GM19035 (cell line): ENCODE data around the gene MAPKAPK2.

Source experiments
- ATAC-seq: cut with Tn5 transposase; IDR thresholded peaks from one replicate; pipeline ENCODE4 v1.9.1; 2021; ENCODE audit not compliant: unreplicated experiment

The MAPKAPK2 gene

DNA sequence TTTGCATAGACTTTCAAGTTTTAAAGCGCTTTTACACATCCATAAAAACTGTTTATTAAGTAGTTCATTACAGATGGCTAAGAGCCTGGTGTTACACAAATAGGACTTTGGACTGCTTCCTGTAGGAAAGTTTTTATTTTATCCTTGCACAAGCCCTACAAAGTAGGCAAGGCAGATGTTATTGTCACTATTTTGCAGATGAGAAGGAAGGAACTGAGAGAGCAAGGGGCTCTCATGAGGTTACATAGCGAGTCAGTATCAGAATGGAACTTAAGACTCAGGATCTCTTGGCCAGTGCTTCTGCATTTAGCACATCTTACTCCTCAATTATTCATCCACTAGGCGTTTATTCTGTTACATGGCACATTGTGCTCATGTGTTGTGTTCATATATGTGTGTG lies 2.6 kb upstream of the MAPKAPK2 start:
- ATAC-seq = no peak

DNA sequence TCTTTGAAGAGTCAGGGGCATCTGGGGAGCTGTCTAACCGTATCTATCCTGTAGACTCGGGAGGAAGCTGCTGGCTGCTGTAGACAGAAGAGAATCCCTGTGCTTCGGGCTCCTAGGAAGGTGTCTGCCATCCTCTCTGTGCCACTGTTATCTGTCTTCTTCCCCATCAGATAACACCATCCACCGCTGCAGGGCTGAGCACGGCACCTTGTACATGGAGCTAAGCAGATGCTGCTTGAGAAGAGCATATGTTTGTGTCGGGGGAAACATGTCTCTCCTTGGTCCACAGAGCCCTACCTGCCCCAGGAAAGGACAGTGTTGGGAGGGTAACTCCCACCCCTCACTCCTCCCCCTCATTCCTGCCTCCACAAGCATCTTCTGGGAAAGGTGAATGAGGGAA lies 1.4 kb upstream of the MAPKAPK2 start:
- no peak for ATAC-seq

- ATAC-seq = no peak
Observed at GRCh38 chr1:206684003-206684402, 702 bp upstream of the MAPKAPK2 start.

- no peak for ATAC-seq
Observed at GRCh38 chr1:206685334-206685768, 646 bp downstream of the MAPKAPK2 start.

DNA sequence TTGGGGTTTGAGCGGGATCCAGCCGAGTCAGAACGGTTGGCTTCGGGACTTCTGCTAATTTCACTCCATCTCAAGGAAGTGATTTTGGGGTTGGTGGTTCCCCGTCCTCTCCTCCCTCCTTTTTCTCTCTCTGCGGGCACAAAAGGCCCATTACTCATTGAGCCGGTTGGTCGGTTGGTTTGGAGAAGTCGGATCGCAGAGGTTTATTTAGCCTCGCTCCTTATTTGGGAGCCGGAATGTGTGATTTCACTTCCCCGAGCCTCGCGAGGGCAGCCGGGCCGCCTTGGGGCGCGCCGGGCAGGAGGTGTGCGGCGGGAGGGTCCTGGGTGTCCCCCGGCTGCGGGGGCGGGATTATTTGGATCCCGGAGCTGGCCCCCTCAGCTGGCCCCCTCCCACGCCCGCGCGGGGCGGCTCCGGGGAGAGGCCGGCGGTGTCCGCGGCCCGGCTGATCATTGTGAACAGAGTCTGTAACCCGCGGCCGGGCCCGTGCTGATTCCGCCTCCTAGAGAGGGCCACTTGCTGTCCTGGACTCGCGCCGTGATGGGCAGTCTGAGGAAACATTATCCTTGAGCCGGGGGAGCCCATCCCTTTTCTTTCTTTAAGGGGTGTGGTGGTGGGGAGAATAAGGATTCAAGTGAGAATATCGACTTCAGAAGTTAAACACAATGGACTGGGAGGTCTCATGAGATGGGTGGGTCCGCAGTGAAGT lies 1.2 kb downstream of the MAPKAPK2 start:
- ATAC-seq = no peak

DNA sequence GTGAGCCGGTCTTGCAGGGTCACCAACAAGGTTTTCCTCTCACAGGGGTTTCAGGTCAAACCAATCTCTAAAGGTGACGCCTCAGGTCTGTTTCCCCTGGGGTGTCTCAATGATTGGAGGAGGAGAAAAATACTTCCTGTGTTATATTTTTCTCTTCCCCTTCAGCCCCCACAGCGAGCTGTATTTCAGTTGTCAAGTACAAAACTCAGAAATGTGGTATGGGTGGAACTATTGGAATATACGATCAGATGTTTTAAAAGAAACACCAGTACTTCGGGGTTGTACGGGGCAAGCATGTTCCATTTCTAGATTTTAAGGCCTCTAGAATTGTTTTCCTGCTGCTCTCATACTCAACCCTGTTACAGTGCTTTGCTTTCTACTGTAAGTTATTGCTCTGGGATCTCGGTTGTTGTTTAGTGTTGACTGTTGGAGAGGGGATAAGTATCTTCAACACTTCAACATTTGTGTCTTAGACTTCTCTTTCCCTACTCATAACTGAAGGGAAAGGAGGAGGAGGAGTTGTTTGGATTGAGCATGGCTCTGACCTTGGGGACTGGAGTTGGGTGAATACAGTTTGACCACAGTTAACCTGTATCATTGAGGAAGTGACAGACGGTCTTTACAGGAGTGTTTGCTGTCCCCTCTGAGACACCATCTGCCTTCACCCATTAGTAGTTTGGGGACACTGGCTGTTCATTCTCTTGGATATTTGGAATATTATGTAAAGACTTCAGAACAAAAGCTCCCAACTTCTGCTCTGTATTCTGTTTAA lies 2.0 kb downstream of the MAPKAPK2 start:
- peak; percentile 41 for ATAC-seq

DNA sequence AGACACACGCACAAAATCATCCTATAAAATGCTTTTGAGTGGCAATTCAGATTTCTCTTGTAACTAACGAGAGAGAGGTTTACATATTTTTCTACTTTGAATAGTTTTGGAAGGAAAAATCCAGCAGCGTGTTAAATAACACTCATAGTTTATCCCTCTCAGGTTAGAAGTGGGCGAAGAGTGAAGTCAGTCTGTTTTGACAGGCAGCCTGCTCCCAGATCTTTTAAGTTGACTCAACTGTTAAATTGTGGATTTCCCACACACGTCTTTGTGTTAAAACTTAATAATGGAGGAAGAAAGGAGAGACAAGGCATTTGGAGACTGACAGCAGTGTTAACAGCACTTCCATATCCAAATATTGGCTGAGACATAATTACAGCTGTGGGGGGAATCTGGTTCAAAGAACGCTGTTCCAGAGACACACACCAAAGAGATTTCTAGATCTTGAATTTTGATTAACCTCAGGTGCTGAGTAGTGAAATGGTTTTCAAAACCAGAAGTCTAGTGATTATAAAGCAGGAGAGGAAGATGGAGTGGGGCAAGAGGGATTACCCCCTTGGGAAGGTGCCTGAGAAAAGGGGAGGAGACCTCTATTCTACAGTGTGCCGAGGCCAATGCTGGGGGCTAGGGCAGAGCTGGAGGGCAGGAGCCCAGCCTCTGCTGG lies 2.7 kb downstream of the MAPKAPK2 start:
- no peak for ATAC-seq

- ATAC-seq = no peak
Observed at GRCh38 chr1:206687915-206688442, 3.3 kb downstream of the MAPKAPK2 start.

DNA sequence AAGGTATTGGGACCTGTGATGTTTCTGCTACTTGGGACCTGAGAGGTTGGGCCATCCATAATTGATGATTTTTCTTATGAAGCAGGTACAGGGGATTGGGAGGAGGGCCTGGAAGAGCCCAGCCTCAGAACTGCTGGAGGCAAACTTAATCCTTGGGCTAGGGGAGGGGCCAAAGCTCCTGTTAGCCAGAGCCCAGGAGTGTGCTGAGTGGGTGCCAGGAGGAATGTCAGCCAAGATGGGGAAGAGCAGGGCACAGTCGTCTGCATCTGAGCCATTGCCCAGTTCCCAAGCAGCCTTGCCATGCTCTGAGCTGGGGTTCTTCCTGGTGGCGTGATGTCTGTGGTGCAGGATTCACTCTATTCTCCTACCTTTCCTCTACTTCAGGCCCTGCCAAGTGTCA lies 5.8 kb downstream of the MAPKAPK2 start:
- no peak for ATAC-seq

GRCh38 chr1:206691604-206692003 lies 6.9 kb downstream of the MAPKAPK2 start:
- ATAC-seq = no peak

DNA sequence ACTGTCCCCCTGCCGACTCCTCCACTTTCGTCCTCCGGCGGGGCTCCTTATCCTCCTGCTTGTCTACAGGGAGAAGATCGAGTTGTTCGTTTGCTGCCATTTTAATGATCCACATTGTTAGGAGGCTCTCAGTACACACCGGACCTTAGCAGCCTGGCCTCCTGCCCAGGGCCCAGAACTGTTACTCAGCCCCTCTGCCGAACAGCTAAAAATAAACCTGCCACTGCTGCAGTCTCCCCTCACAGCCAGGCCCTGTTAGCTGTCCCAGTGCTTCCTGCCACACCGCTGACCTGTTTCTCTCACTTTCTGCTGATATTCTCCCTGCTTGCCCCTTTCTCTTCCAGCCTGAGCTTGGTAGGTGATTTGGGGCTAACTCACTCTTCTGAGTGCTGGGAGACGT lies 8.3 kb downstream of the MAPKAPK2 start:
- ATAC-seq = no peak

DNA sequence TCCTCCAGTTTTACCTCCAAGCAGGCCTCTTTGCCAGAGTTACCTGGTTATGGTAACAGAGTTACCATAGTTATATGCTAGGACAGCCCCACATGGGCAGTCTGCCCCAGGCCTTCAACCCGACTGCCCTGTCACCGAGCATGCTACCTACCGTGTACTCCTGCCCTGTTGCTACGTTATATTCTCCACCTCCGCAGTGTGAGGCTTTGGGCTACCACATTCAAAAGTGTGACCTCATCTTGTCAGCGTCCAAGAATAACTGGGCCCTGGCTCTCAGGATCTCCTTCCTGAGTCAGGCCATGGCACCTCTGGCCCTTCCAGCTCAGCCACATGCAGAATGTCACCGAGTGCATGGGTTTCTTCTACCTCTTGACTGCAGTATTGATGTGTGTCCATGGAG lies 8.9 kb downstream of the MAPKAPK2 start:
- no peak for ATAC-seq

DNA sequence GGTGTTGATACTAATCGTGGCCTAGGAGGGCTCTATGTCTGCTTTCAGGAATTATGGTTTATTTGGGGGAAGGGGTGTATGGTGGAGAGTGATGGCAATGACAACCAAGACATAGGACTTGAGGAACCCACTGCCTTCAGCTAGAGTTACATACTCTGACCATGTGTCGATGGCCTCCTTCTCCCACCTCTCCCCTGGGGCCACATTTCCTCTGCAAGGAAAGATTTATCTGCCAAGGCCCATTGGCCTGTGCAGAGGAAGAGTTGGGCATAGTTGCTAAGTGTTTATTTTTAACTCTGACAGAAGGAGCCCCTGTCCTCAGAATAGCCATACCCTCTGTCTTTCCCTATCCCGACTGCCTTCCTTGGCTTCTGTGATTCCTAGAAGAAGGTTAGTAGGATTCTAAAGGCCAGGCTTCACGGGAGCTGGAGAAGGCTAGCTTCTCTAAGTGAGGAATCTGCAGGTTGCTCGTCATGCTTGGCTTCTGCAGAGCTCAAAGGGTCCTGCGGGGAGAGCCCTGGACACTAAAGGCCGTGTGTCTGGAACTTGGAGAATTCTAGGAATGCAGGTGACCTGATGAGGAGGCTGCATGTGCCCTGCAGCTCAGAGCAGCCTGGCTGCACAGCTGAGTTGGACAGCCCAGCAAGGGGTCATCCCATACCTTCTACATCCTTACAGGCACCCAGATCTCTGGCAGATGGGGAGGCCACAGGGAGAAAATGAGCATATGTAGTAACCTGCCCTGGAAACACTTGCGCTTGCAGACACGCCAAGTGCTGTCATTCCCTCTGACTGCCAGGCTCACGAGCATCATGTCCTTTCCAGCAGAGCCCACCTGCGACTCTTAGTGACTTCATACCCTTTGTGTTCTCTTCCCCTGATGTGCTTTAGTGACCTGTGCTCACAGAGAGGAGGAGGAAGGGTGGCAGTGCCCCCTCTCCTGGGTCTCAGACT lies 9.7 kb downstream of the MAPKAPK2 start:
- ATAC-seq = no peak

DNA sequence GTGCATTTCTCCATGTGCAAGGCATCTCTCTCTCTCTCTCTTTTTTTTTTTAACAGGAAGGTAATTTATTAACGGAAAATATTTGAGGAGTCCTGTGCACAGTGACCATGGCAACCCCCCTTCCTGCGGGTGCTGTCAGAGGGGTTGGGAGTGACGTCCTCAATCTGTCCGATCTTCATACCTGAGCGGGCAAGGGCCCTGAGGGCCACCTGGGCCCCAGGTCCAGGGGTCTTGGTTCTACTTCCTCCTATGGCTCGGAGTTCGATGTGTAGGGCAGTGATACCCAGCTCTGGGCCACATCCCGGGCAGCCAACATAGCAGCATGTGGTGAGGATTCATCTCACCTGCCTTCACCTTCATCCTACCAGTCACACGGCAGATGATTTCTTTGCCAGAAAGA lies 11.0 kb downstream of the MAPKAPK2 start:
- ATAC-seq = no peak

- no peak for ATAC-seq
Observed at GRCh38 chr1:206696812-206697585, 12.3 kb downstream of the MAPKAPK2 start.

GRCh38 chr1:206698011-206698410 lies 13.3 kb downstream of the MAPKAPK2 start:
- ATAC-seq = no peak

DNA sequence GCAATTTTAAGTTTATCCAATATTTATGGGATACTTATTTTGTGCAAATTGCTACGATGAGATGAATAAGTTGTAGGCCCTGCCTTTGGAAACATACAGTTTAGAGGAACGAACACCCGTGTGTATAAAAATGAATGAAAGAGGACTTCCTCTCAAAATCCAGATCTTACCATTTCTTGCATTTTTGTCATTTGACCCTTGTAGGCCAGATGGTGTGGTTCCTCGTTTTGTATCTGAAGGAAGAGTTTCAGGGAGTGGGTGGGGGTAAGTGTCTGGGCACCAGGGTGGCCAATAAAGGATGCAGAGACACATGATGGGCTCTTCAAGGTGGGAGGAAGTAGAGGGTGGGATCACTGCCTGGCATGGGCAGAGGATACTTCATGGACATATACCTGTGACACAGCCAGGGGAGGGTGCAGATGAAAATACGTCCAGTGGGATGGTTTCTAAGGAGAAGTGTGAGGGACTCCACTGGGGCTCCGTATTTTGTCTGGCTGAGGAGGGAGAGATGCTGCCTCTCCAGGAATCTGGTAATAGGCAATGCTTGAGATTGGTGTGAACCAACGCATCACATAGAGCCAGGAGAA lies 14.4 kb downstream of the MAPKAPK2 start:
- ATAC-seq = no peak

DNA sequence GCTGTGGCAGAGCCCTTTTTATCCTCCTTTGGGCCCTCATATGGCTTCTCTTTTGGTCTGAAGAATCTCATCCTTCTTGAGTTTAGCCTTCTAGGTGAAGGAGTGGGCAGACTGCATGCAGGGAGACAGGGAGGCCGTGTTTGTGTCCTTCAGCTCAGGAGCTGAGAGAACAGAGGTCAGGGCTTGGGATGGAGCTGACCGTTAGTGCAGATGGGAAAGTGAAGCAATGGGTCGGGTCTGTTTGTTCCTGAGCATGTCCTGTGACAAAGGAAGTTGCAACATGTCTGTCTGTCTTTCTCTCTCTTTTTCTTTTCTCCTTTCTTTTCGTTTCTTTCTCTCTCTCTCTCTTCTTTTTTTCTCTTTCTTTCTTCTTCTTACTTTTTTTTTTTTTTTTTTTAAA lies 14.9 kb downstream of the MAPKAPK2 start:
- no peak for ATAC-seq

GRCh38 chr1:206700445-206701036 lies 15.8 kb downstream of the MAPKAPK2 start:
- ATAC-seq = no peak
